Fibroblast of skin of left biceps (primary cell): Measurements from ENCODE around the gene STPG3.

Experiments
- DNase-seq, 2 experiments: peaks; one replicate each; pipeline ENCODE4 v3.0.0-alpha.2; 2013; ENCODE audit warnings: low read depth in 2 of 2

STPG3 gene

DNA sequence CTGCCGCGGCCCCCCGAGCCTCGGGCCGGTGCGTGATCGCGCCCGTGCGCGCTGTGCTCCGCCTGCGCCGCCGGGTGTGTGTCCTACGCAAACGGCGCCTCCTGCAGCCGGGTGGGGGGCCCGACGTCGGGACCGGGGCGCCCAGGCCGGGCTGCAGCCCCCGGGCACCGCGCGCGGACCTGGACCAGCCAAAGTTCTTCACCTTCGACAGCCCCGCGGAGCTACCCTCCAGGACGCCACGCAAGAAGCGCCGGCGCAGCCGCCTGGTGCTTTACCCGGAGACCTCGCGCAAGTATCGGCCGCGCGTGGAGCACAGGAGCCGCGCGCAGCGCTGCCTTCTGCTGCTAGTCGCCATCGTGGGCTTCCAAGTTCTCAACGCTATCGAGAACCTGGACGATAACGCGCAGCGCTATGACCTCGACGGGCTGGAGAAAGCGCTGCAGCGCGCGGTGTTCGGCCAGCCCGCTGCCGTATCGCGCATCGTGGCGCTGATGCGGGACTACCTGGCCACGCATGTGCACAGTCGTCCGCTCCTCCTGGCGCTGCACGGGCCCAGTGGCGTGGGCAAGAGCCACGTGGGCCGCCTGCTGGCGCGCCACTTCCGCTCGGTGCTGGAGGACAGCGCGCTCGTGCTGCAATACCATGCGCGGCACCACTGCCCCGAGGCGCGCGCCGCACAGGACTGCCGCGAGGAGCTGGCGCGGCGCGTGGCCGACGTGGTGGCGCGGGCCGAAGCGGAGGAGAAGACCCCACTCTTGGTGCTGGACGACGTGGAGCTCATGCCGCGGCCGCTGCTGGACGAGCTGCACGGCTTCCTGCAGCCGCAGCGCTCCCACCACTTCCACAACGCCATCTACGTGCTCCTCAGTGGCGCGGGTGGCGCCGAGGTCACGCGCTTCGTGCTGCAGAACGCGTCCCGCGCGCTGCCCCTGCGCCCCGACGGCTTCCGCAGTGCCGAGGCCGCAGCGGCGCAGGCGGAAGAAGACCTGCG is 27.9 kb downstream of the STPG3 start:
- DNase-seq: no peak

DNA sequence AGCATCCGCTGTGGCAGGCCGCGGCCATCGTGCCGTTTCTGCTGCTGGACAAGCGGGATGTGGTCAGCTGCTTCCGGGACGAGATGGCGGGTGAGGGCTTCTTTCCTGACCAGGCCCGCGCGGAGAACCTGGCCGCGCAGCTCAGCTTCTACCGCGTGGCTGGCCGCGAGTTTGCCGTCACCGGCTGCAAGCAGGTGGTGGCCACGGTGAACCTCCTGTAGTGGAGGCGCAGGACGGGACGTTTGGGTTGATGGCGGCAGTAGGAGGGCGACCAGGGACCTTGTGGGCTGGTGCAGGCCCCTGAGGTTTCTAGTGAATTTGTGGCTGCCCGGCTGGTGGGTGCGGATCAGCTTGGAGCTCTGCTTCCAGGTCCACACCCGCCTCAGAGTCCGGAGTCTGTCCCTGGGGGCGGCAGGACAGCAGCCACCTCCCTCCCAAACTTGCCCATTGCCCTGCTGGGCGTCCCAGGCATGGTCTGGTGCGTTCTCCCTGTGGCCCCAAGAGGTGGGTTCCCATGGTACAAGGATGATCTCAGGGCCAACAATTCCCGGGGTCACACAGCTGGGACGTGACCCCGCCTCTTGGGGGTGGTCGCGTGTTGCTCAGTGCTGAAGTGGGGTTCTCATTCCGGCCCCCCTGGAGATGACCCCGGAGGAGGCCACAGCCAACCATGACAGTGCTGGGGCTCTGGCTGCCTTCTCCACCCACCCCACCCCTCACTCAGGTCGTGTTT is 28.8 kb downstream of the STPG3 start:
- no peak for DNase-seq

- DNase-seq: no peak
Measured at GRCh38 chr9:137280474-137281344, 29.6 kb downstream of the STPG3 start.

DNA sequence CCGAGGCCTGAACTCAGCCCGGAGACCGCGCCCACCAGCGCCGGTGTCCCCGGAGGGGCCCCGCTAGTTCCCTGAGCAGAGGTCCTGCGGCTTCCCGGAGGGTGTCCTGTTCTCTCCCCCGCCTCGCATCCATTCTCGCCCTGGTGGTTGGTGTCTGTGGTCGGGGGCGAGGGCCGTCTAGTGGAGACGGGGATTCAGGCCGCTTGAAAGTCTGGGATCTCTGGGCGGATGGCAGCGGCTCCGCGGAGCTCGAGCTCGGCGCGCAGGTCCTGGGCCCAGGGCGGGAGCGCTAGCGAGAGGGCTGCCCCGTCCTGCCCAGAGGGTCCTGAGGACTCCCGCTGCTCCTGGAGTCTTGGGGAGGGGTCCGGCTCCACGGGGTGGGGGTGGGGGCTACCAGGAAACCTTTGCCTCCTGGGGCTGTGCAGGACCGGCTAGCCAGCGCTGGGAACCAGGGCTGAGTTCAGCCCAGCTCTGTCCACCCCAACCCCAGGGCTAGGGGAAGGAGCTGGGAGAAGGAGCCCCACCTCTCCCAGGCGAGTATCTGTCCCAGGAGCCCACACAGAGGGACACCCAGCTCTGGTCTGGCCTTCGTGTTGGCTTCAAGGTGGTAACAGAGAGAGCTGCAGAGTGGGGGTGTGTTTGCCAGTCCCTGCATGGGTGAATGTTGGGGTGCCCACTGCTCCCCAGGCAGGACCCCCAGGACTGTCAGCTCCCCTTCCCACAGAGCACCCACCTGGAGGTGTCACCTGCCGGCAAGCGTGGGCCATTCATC is 30.4 kb downstream of the STPG3 start:
- DNase-seq: no peak

DNA sequence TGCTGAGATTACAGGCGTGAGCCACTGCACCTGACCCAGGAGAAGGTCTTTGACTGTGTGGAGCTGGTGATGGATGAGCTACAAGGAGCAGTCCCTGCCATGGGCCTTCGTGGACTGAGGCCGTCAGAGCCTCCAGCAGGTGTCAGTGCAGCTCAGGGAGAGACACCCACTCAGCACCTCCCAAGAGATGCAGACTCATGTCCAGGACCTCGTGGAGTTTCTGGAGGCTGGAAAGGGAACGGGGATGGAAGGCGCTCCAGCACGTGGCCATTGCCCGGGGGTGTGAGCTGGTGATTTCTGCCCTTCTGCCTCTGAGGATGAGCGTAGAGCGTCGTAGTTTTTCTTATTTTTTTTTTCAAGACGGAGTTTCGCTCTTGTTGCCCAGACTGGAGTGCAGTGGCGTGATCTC is 35.9 kb downstream of the STPG3 start:
- no peak for DNase-seq

- no peak for DNase-seq
Measured at GRCh38 chr9:137293094-137293481, 42.0 kb downstream of the STPG3 start.

DNA sequence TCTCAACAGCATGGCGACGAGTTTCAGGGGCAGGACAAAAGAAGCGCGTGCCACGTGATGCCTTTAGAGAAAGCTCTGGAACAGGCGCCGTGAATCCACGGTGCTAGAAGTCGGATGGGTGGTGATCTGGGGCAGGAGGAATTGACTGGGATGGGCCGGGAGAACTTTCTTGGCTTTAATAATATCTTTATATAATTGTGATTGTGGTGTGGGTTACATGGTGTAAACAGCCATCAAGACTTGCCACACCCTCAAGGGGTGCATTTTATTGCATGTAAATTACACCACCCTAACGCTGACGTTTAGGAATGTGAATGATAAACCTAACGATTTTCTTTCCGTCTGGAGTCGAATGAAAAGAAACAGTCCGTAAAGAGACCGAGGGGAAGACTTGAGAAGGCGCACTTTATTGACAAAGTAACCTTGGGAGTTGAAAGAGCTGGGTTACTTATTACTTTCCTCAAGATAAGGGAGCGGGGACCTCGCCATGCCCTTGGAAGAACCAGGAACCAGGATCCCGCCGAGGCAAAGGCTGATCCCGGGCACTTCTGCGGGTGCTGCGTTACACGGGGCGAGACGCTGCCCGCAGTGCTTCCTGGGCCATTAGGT is 42.5 kb downstream of the STPG3 start:
- DNase-seq: no peak

DNA sequence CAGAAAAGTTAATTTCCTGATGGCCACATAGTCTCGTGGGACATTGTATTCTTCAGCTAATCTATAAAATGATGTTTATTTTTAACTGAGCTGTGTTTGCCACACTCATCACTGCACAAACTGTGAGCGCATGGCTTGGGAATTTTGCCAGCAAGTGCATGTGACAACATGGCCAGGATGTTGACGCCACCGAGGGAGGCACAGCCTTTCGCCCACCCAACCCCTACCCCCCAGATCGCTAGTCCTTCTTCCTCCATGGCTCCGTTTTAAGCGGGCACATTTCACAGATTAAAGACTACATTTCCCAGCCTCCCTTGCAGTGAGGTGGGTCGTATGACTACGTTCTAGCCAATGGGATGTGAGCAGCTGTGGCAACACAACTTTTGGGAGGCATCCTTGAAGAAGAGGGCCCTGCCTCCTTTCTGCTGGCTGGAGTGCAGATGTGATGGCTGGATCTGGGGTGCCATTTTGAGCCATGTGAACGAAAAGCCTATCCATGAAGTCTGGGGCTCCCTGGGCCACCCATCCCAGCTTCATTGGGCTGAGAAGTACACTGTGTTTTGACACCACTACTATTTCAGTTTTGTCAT is 43.1 kb downstream of the STPG3 start:
- DNase-seq: no peak

DNA sequence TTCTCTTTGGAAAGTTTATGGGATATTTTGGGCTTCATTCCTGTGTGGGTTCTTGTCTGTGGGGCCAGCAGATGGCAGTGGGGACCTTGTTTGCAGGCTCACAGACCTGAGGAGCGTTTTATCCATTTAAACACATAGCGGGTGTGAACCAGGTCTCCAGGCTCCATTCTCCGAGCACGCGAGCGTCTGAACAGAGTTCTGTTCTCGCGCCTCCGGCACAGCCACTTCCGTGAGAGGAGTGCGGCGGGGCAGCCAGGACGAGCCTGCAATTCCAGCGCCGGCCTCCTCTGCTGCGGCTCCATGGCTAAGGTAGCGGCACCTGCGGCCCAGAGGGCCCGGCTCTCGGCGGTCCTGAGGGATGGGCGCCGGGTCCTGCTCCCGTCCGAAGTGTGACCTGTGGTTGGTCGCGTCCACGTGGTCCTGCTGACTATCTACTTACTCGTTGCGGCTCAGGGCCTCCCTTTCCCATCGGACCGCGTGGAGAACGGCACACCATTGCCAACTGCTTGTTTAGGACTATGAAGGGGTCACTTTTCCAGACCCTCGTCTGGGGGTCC is 43.7 kb downstream of the STPG3 start:
- no peak for DNase-seq

DNA sequence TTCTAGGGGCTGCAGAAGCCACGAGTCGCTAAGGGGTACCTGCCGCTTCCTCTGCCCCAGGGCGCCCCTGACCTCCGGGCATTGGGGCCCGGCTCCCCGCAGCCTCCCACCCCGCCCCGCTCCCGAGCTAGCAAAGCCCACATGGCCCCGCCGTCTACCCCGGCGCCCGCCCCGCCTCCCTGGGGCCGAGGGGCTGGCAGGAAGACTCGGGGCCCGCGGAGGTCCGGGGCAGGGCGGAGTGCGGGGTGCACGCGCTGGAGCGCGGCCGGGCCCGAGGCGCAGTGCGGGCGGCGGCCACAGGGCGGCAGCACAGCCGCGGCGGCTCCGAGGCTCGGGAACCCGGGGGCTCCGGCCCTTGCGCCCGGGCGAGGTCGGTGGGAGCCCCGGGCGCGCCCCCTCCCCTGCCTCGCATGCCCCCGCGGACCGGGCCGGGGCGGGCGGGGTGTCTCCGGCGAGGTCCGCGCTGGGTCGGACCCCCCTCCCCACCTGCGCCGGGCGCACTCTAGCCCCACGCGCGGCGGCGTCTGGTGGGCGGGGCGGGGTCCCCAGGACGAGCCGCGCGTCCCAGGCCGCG is 44.2 kb downstream of the STPG3 start:
- no peak for DNase-seq

DNA sequence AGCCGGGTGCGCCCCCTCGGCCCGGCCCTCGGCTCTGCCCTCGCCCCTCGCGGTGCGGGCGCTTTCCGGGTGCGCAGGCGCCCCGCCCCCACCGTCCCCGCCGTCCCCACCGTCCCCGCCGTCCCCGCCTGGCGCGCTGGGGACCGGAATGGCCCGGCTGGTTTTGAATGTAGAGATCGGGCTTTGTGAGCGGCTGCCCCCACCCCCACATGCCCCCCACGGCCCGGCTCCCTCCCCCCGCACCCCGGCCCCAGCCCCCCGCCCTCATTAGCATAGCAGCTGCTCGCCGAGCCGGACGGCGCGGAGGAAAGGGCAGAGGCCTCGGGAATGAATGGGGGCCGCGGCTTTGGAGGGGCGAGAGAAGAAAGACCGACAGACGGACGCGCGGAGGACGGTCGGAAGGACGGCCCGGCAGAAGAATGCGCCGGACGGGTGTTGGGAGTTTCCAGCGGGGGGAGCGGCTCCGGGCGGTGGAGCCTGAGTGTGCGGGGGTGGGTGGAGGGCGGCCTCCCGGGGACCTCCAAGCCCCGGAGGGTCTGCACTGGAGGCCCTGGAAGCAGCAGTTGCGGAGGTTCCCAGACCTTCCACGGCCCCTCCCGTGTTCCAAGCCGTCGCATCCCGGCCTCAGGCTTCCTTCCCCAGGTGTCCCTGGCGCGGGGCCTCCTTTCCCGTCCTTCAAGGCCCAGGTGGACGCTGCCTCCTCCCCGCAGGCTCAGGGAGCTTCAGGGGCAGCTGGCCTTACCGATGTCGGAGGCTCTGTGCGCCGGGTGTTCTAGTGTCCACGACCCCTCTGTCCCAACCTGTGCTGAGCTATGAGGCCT is 45.0 kb downstream of the STPG3 start:
- no peak for DNase-seq

DNA sequence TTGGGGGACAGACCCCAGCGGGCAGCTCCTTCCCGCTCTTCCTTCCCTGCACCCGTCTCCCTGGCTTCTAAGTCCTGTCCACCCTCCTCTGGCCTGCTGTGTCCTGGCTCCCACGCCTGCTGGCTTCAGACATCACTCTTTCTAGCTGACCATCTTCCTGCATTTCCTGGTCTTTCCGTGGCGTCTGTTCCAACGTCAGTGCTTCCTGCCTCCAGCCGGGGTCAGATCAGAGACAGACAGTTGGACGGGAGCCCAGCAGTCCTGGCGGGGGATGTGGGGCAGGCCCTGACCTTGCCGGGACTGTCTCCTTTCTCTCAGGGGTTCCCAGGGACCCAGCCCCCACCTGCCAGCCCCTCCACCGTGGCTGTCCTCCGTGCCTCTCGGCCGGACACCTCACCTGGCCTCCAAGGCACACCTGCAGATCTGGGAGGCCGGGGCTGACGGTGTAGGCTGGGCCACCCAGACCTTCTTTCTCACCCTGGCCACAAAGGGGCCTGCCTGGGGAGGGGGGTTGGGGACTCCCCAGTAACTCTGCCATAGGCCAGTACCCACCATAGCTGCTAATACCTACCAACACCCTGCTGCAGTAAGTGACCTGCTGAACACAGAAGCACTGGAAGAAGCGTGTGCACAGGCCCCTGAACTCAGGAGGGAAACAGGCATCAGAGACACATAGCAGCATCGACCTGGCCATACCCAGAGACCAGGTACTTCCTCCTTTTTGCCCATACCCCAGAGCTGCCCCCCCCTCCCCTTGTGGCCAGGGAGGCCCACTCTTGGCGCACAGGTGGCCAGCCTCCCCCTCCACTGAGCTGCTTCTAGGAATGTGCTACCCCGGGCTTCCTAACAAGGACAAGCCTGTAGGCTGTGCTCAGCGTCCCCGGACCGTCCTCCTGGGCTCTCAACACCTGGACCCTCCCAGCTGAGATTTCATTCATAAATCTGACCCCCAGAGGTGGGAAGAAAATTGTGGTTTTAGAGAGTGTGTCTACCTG is 45.9 kb downstream of the STPG3 start:
- no peak for DNase-seq

- no peak for DNase-seq
Measured at GRCh38 chr9:137297966-137298365, 46.9 kb downstream of the STPG3 start.

GRCh38 chr9:137298401-137299202 is 47.5 kb downstream of the STPG3 start:
- DNase-seq: no peak

GRCh38 chr9:137299203-137299565 is 48.1 kb downstream of the STPG3 start:
- DNase-seq: no peak

- DNase-seq: no peak
Measured at GRCh38 chr9:137299938-137300337, 48.9 kb downstream of the STPG3 start.

DNA sequence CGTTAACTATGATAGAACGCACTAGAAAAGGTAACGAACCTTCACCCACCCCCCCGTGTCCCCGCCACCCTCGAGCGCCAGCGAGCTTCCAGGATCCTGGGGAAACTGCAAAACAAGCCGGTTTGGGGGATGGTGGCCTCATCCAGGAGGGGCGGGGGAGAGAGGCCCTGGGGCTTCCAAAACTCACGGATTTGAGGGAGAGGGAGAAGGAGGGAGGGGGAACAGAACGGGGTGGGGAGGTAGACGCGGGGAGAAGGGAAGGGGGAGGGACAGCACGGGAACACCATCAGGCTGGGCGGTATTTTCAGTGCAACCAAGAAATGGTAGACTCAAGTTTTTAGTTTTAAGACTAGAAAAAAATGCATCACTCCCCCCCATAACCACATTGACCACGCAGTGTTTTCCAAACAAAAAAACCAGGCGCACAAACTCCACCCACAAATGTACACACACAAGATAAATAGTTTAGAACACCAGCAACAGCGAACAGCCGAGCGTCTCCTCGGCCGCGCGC is 49.5 kb downstream of the STPG3 start:
- no peak for DNase-seq
